Mononuclear cell (primary cell): Measurements from ENCODE around the gene KREMEN1. TPM values are rescaled to one million over a fixed set of nuclear protein-coding genes. Genes with fewer than 3 reads are reported as not detected.

Source experiments
- H3K27me3 ChIP-seq: 2 replicates; pipeline ENCODE4 v1.6.0; 2011; ENCODE audit warnings: low read length, control low read depth; ENCODE audit not compliant: insufficient read depth
- H3K4me1 ChIP-seq: 2 replicates; pipeline ENCODE4 v1.5.1; 2011; ENCODE audit warnings: mild to moderate bottlenecking, low read length, control low read depth; ENCODE audit not compliant: insufficient read depth
- H3K4me3 ChIP-seq: 2 replicates; pipeline ENCODE4 v1.5.1; 2011; ENCODE audit warnings: mild to moderate bottlenecking, low read length, moderate library complexity
- H3K9me3 ChIP-seq: 2 replicates; pipeline ENCODE4 v1.5.1; 2011; ENCODE audit warnings: low read depth, mild to moderate bottlenecking, control low read depth, low read length
- total RNA-seq: library from RNA; depleted of rRNA; stranded (reverse); fragments of >200 nt; gene quantifications from one replicate; pipeline ENCODE4 v1.2.3, GENCODE V29; 2012

KREMEN1 gene
- total RNA-seq, 1 donor: 0.42 TPM

- Histone ChIP-seq H3K27me3 (no peaks in the 10 kb centered on the region), H3K9me3 (no peaks in the 10 kb centered on the region), H3K4me3 (no peak overlapping the region), H3K4me1 (no peaks in the 10 kb centered on the region)
These were observed 32.2 kb upstream of the KREMEN1 start for GRCh38 chr22:29040385-29041275.

GRCh38 chr22:29041408-29041807 is 31.4 kb upstream of the KREMEN1 start:
- no peak overlapping the region for H3K4me3 ChIP-seq

GRCh38 chr22:29043906-29044575 is 28.8 kb upstream of the KREMEN1 start:
- Histone ChIP-seq H3K4me1 (no peaks in the 10 kb centered on the region), H3K4me3 (no peak overlapping the region), H3K9me3 (no peaks in the 10 kb centered on the region), H3K27me3 (no peaks in the 10 kb centered on the region)

More at GRCh38 chr22:29041408-29041807, 31.4 kb upstream of the KREMEN1 start:
- no peaks in the 10 kb centered on the region for H3K27me3 ChIP-seq
- no peaks in the 10 kb centered on the region for H3K9me3 ChIP-seq
- H3K4me1 ChIP-seq: no peaks in the 10 kb centered on the region

GRCh38 chr22:29044657-29045176 is 28.1 kb upstream of the KREMEN1 start:
- H3K4me1 ChIP-seq: no peaks in the 10 kb centered on the region
- H3K4me3 ChIP-seq: no peak overlapping the region
- H3K27me3 ChIP-seq: no peaks in the 10 kb centered on the region
- no peaks in the 10 kb centered on the region for H3K9me3 ChIP-seq

- Histone ChIP-seq H3K4me1 (no peaks in the 10 kb centered on the region), H3K4me3 (no peak overlapping the region), H3K9me3 (no peaks in the 10 kb centered on the region), H3K27me3 (no peaks in the 10 kb centered on the region)
These were observed 23.8 kb upstream of the KREMEN1 start for GRCh38 chr22:29048822-29049654.

- H3K27me3 ChIP-seq: no peaks in the 10 kb centered on the region
- H3K9me3 ChIP-seq: no peaks in the 10 kb centered on the region
- no peaks in the 10 kb centered on the region for H3K4me1 ChIP-seq
- no peak overlapping the region for H3K4me3 ChIP-seq
These were observed 23.1 kb upstream of the KREMEN1 start for GRCh38 chr22:29049655-29050263.

- Histone ChIP-seq H3K27me3 (no peaks in the 10 kb centered on the region), H3K9me3 (no peaks in the 10 kb centered on the region), H3K4me1 (no peaks in the 10 kb centered on the region), H3K4me3 (no peak overlapping the region)
These were observed 22.4 kb upstream of the KREMEN1 start for GRCh38 chr22:29050457-29050856.

- Histone ChIP-seq H3K4me3 (no peak overlapping the region), H3K27me3 (no peaks in the 10 kb centered on the region), H3K4me1 (no peaks in the 10 kb centered on the region), H3K9me3 (no peaks in the 10 kb centered on the region)
These were observed 19.7 kb upstream of the KREMEN1 start for GRCh38 chr22:29053048-29053702.

- Histone ChIP-seq H3K4me1 (no peaks in the 10 kb centered on the region), H3K9me3 (no peaks in the 10 kb centered on the region), H3K27me3 (no peaks in the 10 kb centered on the region), H3K4me3 (no peak overlapping the region)
These were observed 18.5 kb upstream of the KREMEN1 start for GRCh38 chr22:29054251-29054767.

GRCh38 chr22:29055192-29055830 is 17.5 kb upstream of the KREMEN1 start:
- Histone ChIP-seq H3K27me3 (no peaks in the 10 kb centered on the region), H3K4me1 (no peaks in the 10 kb centered on the region), H3K9me3 (no peaks in the 10 kb centered on the region), H3K4me3 (no peak overlapping the region)

GRCh38 chr22:29056472-29056871 is 16.4 kb upstream of the KREMEN1 start:
- no peaks in the 10 kb centered on the region for H3K9me3 ChIP-seq
- no peaks in the 10 kb centered on the region for H3K4me1 ChIP-seq
- no peak overlapping the region for H3K4me3 ChIP-seq
- H3K27me3 ChIP-seq: peaks cover 3% of the 10 kb centered on the region

- peaks cover 2% of the 10 kb centered on the region for H3K4me1 ChIP-seq
- H3K4me3 ChIP-seq: no peak overlapping the region
- H3K27me3 ChIP-seq: peaks cover 7% of the 10 kb centered on the region
- no peaks in the 10 kb centered on the region for H3K9me3 ChIP-seq
These were observed 12.5 kb upstream of the KREMEN1 start for GRCh38 chr22:29060251-29060869.

- Histone ChIP-seq H3K9me3 (no peaks in the 10 kb centered on the region), H3K4me3 (no peak overlapping the region), H3K4me1 (peaks cover 7% of the 10 kb centered on the region), H3K27me3 (peaks cover 7% of the 10 kb centered on the region)
These were observed 11.9 kb upstream of the KREMEN1 start for GRCh38 chr22:29060931-29061330.
